Smooth muscle cell of the pulmonary artery (primary cell): Measurements from ENCODE around the gene KLHL20. TPM values are rescaled to one million over a fixed set of nuclear protein-coding genes. Genes with fewer than 3 reads are reported as not detected.

Experiments
- total RNA-seq: library from RNA; depleted of rRNA; stranded (reverse); fragments of >200 nt; gene quantifications from 2 replicates; pipeline ENCODE4 v1.2.3, GENCODE V29; 2014

KLHL20 gene, protein sequence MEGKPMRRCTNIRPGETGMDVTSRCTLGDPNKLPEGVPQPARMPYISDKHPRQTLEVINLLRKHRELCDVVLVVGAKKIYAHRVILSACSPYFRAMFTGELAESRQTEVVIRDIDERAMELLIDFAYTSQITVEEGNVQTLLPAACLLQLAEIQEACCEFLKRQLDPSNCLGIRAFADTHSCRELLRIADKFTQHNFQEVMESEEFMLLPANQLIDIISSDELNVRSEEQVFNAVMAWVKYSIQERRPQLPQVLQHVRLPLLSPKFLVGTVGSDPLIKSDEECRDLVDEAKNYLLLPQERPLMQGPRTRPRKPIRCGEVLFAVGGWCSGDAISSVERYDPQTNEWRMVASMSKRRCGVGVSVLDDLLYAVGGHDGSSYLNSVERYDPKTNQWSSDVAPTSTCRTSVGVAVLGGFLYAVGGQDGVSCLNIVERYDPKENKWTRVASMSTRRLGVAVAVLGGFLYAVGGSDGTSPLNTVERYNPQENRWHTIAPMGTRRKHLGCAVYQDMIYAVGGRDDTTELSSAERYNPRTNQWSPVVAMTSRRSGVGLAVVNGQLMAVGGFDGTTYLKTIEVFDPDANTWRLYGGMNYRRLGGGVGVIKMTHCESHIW
- total RNA-seq: 35.7 and 43.1 TPM in 2 replicates

GRCh38 chr1:173714759-173715537 lies at the start of gene KLHL20:
Gene KLHL20 (plus strand): TSS chr1:173714981. CDS start chr1:173716044, 1,063 bp downstream.

GRCh38 chr1:173669491-173669941 lies 45.3 kb upstream of the KLHL20 start, which contains the start of gene ANKRD45:
Gene ANKRD45 (minus strand): TSS chr1:173669851. CDS start chr1:173659418, 10,433 bp downstream.

GRCh38 chr1:173824315-173825081 lies 109.7 kb downstream of the KLHL20 start, which contains the start of the genes CENPL and DARS2:
Gene CENPL (minus strand): TSS chr1:173824883. CDS start chr1:173811299, 13,584 bp downstream.
Gene DARS2 (plus strand): TSS chr1:173824673. CDS start chr1:173825230, 557 bp downstream.

Other genes starting within 250 kb of the KLHL20 start
- gene PRDX6, start 237.6 kb upstream of the KLHL20 start, total RNA-seq: 161 and 215 TPM in 2 replicates
- gene SLC9C2, start 111.9 kb upstream of the KLHL20 start, total RNA-seq: 0.03 TPM in 1 of 2 replicates, not detected in the other
- gene TEX50, start 79.6 kb upstream of the KLHL20 start, total RNA-seq: not detected in 2 replicates
- gene ANKRD45, start 45.1 kb upstream of the KLHL20 start, total RNA-seq: 0.07 TPM in 1 of 2 replicates, not detected in the other
- 13.9 and 15.8 TPM in 2 replicates for gene DARS2, start 109.7 kb downstream of the KLHL20 start, total RNA-seq
- 9.5 and 12.5 TPM in 2 replicates for gene CENPL, start 109.9 kb downstream of the KLHL20 start, total RNA-seq
- gene GAS5, start 153.0 kb downstream of the KLHL20 start, total RNA-seq: 224 and 229 TPM in 2 replicates
- 10.9 and 11.3 TPM in 2 replicates for gene ZBTB37, start 153.4 kb downstream of the KLHL20 start, total RNA-seq
- gene SERPINC1, start 202.3 kb downstream of the KLHL20 start, total RNA-seq: 0.07 TPM in 1 of 2 replicates, not detected in the other